HEK293 (cell line): ENCODE results near the gene FLOT2.

Experiments
- CTCF ChIP-seq: fragments of 450-650 bp; formaldehyde crosslinking; IDR thresholded peaks from 2 replicates; pipeline ENCODE4 v1.5.1; 2016; ENCODE audit warnings: missing biosample characterization, missing genetic modification characterization
- ZBTB20 ChIP-seq: fragments of 450-650 bp; formaldehyde crosslinking; IDR thresholded peaks from 2 replicates; pipeline ENCODE4 v1.5.1; 2016; ENCODE audit warnings: missing biosample characterization, missing genetic modification characterization
- ZNF24 ChIP-seq: fragments of 450-650 bp; formaldehyde crosslinking; IDR thresholded peaks from 2 replicates; pipeline ENCODE4 v1.5.1; 2016; ENCODE audit warnings: missing biosample characterization, missing genetic modification characterization
- ZNF248 ChIP-seq: fragments of 450-650 bp; formaldehyde crosslinking; IDR thresholded peaks from 2 replicates; pipeline ENCODE4 v1.5.1; 2017; ENCODE audit warnings: missing biosample characterization, missing genetic modification characterization
- ZNF274 ChIP-seq, 2 experiments: fragments of 200-500 bp in 1 of 2; fragments of 450-650 bp in 1 of 2; sonication (Bioruptor generic) in 1 of 2; formaldehyde crosslinking in 1 of 2; IDR thresholded peaks; 2 replicates each; pipeline versions ENCODE4 v1.5.1 to v1.6.1; 2014 to 2016; ENCODE audit warnings: borderline replicate concordance in 1 of 2, inconsistent platforms in 1 of 2, low read length in 1 of 2, missing biosample characterization in 1 of 2, missing genetic modification characterization in 1 of 2
- ZNF426 ChIP-seq: fragments of 450-650 bp; formaldehyde crosslinking; IDR thresholded peaks from 2 replicates; pipeline ENCODE4 v1.5.1; 2017; ENCODE audit warnings: missing biosample characterization, missing genetic modification characterization, mild to moderate bottlenecking, inconsistent platforms, moderate library complexity
- ZNF449 ChIP-seq: fragments of 450-650 bp; formaldehyde crosslinking; IDR thresholded peaks from 2 replicates; pipeline ENCODE4 v1.5.1; 2017; ENCODE audit warnings: missing biosample characterization, mild to moderate bottlenecking, missing genetic modification characterization, moderate library complexity
- ZNF510 ChIP-seq: fragments of 450-650 bp; formaldehyde crosslinking; IDR thresholded peaks from 2 replicates; pipeline ENCODE4 v1.5.1; 2018; ENCODE audit warnings: mild to moderate bottlenecking, missing genetic modification characterization, missing biosample characterization; ENCODE audit not compliant: insufficient replicate concordance
- ZNF785 ChIP-seq: fragments of 450-650 bp; formaldehyde crosslinking; IDR thresholded peaks from 2 replicates; pipeline ENCODE4 v1.5.1; 2016; ENCODE audit warnings: missing biosample characterization, missing genetic modification characterization
- TF ChIP-seq, protein P1 (sequence below): fragments of 450-650 bp; formaldehyde crosslinking; IDR thresholded peaks from 2 replicates; pipeline ENCODE4 v1.5.1; 2016; ENCODE audit warnings: missing biosample characterization, missing genetic modification characterization

GRCh38 chr17:28926366-28926765 is 28.8 kb upstream of the FLOT2 start:
- TF ChIP-seq CTCF (tag by site-specific recombination) (no peak), ZNF785 (tag by site-specific recombination) (no peak), ZNF24 (tag by site-specific recombination) (no peak), ZNF510 (no peak), ZNF248 (tag by site-specific recombination) (no peak), ZNF426 (no peak), ZNF274 (IDR thresholded peaks at IDR 0.05; ENCODE audit: low read length) (no peak), ZNF274 (tag by site-specific recombination; IDR thresholded peaks at IDR 0.05; ENCODE audit: borderline replicate concordance) (no peak), ZNF449 (no peak), ZBTB20 (tag by site-specific recombination) (no peak)
- TF ChIP-seq, protein P1, sequence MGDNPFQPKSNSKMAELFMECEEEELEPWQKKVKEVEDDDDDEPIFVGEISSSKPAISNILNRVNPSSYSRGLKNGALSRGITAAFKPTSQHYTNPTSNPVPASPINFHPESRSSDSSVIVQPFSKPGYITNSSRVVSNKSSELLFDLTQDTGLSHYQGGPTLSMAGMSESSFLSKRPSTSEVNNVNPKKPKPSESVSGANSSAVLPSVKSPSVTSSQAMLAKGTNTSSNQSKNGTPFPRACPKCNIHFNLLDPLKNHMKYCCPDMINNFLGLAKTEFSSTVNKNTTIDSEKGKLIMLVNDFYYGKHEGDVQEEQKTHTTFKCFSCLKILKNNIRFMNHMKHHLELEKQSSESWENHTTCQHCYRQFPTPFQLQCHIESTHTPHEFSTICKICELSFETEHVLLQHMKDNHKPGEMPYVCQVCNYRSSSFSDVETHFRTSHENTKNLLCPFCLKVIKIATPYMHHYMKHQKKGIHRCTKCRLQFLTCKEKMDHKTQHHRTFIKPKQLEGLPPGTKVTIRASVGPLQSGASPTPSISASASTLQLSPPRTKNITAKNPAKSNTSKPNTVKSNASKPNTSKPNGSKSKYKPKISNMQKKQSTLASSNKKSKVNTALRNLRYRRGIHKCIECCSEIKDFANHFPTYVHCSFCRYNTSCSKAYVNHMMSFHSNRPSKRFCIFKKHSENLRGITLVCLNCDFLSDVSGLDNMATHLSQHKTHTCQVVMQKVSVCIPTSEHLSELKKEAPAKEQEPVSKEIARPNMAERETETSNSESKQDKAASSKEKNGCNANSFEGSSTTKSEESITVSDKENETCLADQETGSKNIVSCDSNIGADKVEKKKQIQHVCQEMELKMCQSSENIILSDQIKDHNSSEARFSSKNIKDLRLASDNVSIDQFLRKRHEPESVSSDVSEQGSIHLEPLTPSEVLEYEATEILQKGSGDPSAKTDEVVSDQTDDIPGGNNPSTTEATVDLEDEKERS (tag by site-specific recombination) = no peak
